Neural progenitor cell (in vitro differentiated cells): ENCODE results near the gene ABCA7.

Experiments used
- CTCF ChIP-seq: fragments of 200-600 bp; sonication (generic); IDR thresholded peaks from 2 replicates; pipeline ENCODE4 v1.5.1; 2017; ENCODE audit warnings: antibody characterized with exemption, mild to moderate bottlenecking
- EZH2 ChIP-seq: fragments of 200-600 bp; sonication (generic); IDR thresholded peaks from 2 replicates; pipeline ENCODE4 v1.6.1; 2017; ENCODE audit warnings: antibody characterized with exemption, mild to moderate bottlenecking, moderate library complexity
- EZH2phosphoT487 ChIP-seq: fragments of 200-600 bp; sonication (generic); IDR thresholded peaks from 2 replicates; pipeline ENCODE4 v1.6.1; 2017; ENCODE audit warnings: antibody characterized with exemption

GRCh38 chr19:1067341-1067957, 27.5 kb downstream of the ABCA7 start:
- TF ChIP-seq CTCF (no peak), EZH2 (peak; percentile 70), EZH2phosphoT487 (peak; percentile 56)
